ENCODE data around the gene MACROH2A2.

MACROH2A2 gene

GRCh38 chr10:70130878-70131559, 78.4 kb downstream of the MACROH2A2 start:
- peaks cover 6% of the 10 kb centered on the region for H3K79me1 ChIP-seq (replicated peaks; ENCODE audit: low read length, poor library complexity, severe bottlenecking)
- no peak overlapping the region for H3K4ac ChIP-seq (ENCODE audit: low read depth in 1 of 2, low read length in 2 of 2)
- WGBS: 74% methylated on average over 10 of the region's 10 CpGs
- no peaks in the 10 kb centered on the region for H3K27me3 ChIP-seq (ENCODE audit: control insufficient read depth in 1 of 2, insufficient read depth in 1 of 2, low read length in 2 of 2)
- H3K9me3 ChIP-seq (ENCODE audit: control insufficient read depth, low read length): no peaks in the 10 kb centered on the region
- no peak overlapping the region for H4K8ac ChIP-seq (ENCODE audit: low read length)
- no peak overlapping the region for H2BK15ac ChIP-seq (ENCODE audit: low read depth, poor library complexity, severe bottlenecking)
- no peak overlapping the region for H2BK120ac ChIP-seq (ENCODE audit: low read depth, low read length)
- H2AFZ ChIP-seq (ENCODE audit: low read depth, low read length): no peak overlapping the region
- H3K4me2 ChIP-seq (ENCODE audit: low read length, poor library complexity, severe bottlenecking): peak overlapping the region; percentile 4
- H3K14ac ChIP-seq (ENCODE audit: low read length in 2 of 2): no peak overlapping the region
- peaks cover 24% of the 10 kb centered on the region for H3K4me1 ChIP-seq (ENCODE audit: control insufficient read depth, insufficient read depth, low read depth, low read length)
- peak; percentile 82 for DNase-seq
- H2BK12ac ChIP-seq (ENCODE audit: low read length in 2 of 2): no peak overlapping the region
- H4K91ac ChIP-seq (ENCODE audit: low read length): no peak overlapping the region
- no peak overlapping the region for H3K23ac ChIP-seq (ENCODE audit: low read length in 2 of 2)
- H3K9ac ChIP-seq (ENCODE audit: low read length): peak overlapping the region; percentile 93
- no peak overlapping the region for H2AK5ac ChIP-seq (ENCODE audit: low read length, severe bottlenecking)
- peaks cover 9 to 28% of the 10 kb centered on the region in 2 experiments for H3K36me3 ChIP-seq (ENCODE audit: control insufficient read depth in 1 of 2, insufficient read depth in 2 of 2, low read depth in 1 of 2, low read length in 2 of 2)
- no peak overlapping the region for H2BK5ac ChIP-seq (ENCODE audit: low read depth, low read length, poor library complexity, severe bottlenecking)
- H3K27ac ChIP-seq (ENCODE audit: low read length, poor library complexity, severe bottlenecking): peak overlapping the region; percentile 44
- H3K18ac ChIP-seq (ENCODE audit: low read depth in 1 of 2, low read length in 2 of 2): no peak overlapping the region
- H3K4me3 ChIP-seq (ENCODE audit: insufficient read depth in 1 of 2, low read depth in 1 of 2, low read length in 2 of 2): peak overlapping the region in 1 of 2 experiments; percentile 91

GRCh38 chr10:70131560-70131937, 78.9 kb downstream of the MACROH2A2 start:
- peak overlapping the region; percentile 93 for H3K9ac ChIP-seq (ENCODE audit: low read length)
- H2BK15ac ChIP-seq (ENCODE audit: low read depth, poor library complexity, severe bottlenecking): no peak overlapping the region
- H3K4me2 ChIP-seq (ENCODE audit: low read length, poor library complexity, severe bottlenecking): no peak overlapping the region
- no peak overlapping the region for H2AK5ac ChIP-seq (ENCODE audit: low read length, severe bottlenecking)
- H3K4ac ChIP-seq (ENCODE audit: low read depth in 1 of 2, low read length in 2 of 2): no peak overlapping the region
- H2BK5ac ChIP-seq (ENCODE audit: low read depth, low read length, poor library complexity, severe bottlenecking): no peak overlapping the region
- H3K18ac ChIP-seq (ENCODE audit: low read depth in 1 of 2, low read length in 2 of 2): no peak overlapping the region
- H3K23ac ChIP-seq (ENCODE audit: low read length in 2 of 2): no peak overlapping the region
- H3K9me3 ChIP-seq (ENCODE audit: control insufficient read depth, low read length): no peaks in the 10 kb centered on the region
- H3K27ac ChIP-seq (ENCODE audit: low read length, poor library complexity, severe bottlenecking): no peak overlapping the region
- peaks cover 9 to 28% of the 10 kb centered on the region in 2 experiments for H3K36me3 ChIP-seq (ENCODE audit: control insufficient read depth in 1 of 2, insufficient read depth in 2 of 2, low read depth in 1 of 2, low read length in 2 of 2)
- no peak for DNase-seq
- peak overlapping the region; percentile 5 for H4K91ac ChIP-seq (ENCODE audit: low read length)
- peaks cover 5% of the 10 kb centered on the region for H3K79me1 ChIP-seq (replicated peaks; ENCODE audit: low read length, poor library complexity, severe bottlenecking)
- H3K14ac ChIP-seq (ENCODE audit: low read length in 2 of 2): no peak overlapping the region
- WGBS: 93% methylated on average over 4 of the region's 4 CpGs
- H3K4me1 ChIP-seq (ENCODE audit: control insufficient read depth, insufficient read depth, low read depth, low read length): peaks cover 24% of the 10 kb centered on the region
- no peaks in the 10 kb centered on the region for H3K27me3 ChIP-seq (ENCODE audit: control insufficient read depth in 1 of 2, insufficient read depth in 1 of 2, low read length in 2 of 2)
- no peak overlapping the region for H2BK120ac ChIP-seq (ENCODE audit: low read depth, low read length)
- peak overlapping the region; percentile 19 for H4K8ac ChIP-seq (ENCODE audit: low read length)
- H3K4me3 ChIP-seq (ENCODE audit: insufficient read depth in 1 of 2, low read depth in 1 of 2, low read length in 2 of 2): peak overlapping the region in 1 of 2 experiments; percentile 91
- no peak overlapping the region for H2BK12ac ChIP-seq (ENCODE audit: low read length in 2 of 2)
- H2AFZ ChIP-seq (ENCODE audit: low read depth, low read length): no peak overlapping the region

- peak within 1 kb of the TSS; percentile 92 for H3K4me2 ChIP-seq (ENCODE audit: low read length, poor library complexity, severe bottlenecking)
- peak within 1 kb of the TSS; percentile 42 to 68 for H3K4ac ChIP-seq (ENCODE audit: low read depth in 1 of 2, low read length in 2 of 2)
- peak within 1 kb of the TSS; percentile 61 to 91 for H3K4me3 ChIP-seq (ENCODE audit: insufficient read depth in 1 of 2, low read depth in 1 of 2, low read length in 2 of 2)
- peak within 1 kb of the TSS; percentile 61 for H2AK5ac ChIP-seq (ENCODE audit: low read length, severe bottlenecking)
- H3K79me1 ChIP-seq (replicated peaks; ENCODE audit: low read length, poor library complexity, severe bottlenecking): peaks cover 5% of the 10 kb centered on the region
- H3K36me3 ChIP-seq (ENCODE audit: control insufficient read depth in 1 of 2, insufficient read depth in 2 of 2, low read depth in 1 of 2, low read length in 2 of 2): peaks cover 2 to 27% of the 10 kb centered on the region in 2 experiments
- 6% methylated on average over 72 of the region's 80 CpGs for WGBS
- no peak within 1 kb of the TSS for H3K14ac ChIP-seq (ENCODE audit: low read length in 2 of 2)
- no peak within 1 kb of the TSS for H2BK5ac ChIP-seq (ENCODE audit: low read depth, low read length, poor library complexity, severe bottlenecking)
- H4K8ac ChIP-seq (ENCODE audit: low read length): peak within 1 kb of the TSS; percentile 90
- peak within 1 kb of the TSS; percentile 93 for H3K9ac ChIP-seq (ENCODE audit: low read length)
- peak within 1 kb of the TSS; percentile 81 for H4K91ac ChIP-seq (ENCODE audit: low read length)
- peak within 1 kb of the TSS in 1 of 2 experiments; percentile 23 for H3K23ac ChIP-seq (ENCODE audit: low read length in 2 of 2)
- H2BK15ac ChIP-seq (ENCODE audit: low read depth, poor library complexity, severe bottlenecking): peak within 1 kb of the TSS; percentile 97
- peak within 1 kb of the TSS; percentile 75 for H2BK120ac ChIP-seq (ENCODE audit: low read depth, low read length)
- peak; percentile 80 for DNase-seq
- peak within 1 kb of the TSS; percentile 22 to 82 for H2BK12ac ChIP-seq (ENCODE audit: low read length in 2 of 2)
- no peak within 1 kb of the TSS for H3K27ac ChIP-seq (ENCODE audit: low read length, poor library complexity, severe bottlenecking)
- peak within 1 kb of the TSS; percentile 66 for H2AFZ ChIP-seq (ENCODE audit: low read depth, low read length)
- H3K4me1 ChIP-seq (ENCODE audit: control insufficient read depth, insufficient read depth, low read depth, low read length): peaks cover 24% of the 10 kb centered on the region
- peak within 1 kb of the TSS; percentile 75 to 77 for H3K18ac ChIP-seq (ENCODE audit: low read depth in 1 of 2, low read length in 2 of 2)
- H3K9me3 ChIP-seq (ENCODE audit: control insufficient read depth, low read length): no peaks in the 10 kb centered on the region
- H3K27me3 ChIP-seq (ENCODE audit: control insufficient read depth in 1 of 2, insufficient read depth in 1 of 2, low read length in 2 of 2): no peaks in the 10 kb centered on the region
Observed at GRCh38 chr10:70132098-70133029, 79.7 kb downstream of the MACROH2A2 start, which contains the start of gene AIFM2. Gene AIFM2 (minus strand): TSS chr10:70132825. CDS start chr10:70124084, 8,741 bp downstream.

GRCh38 chr10:70135046-70135445, 82.4 kb downstream of the MACROH2A2 start:
- H3K27me3 ChIP-seq (ENCODE audit: control insufficient read depth in 1 of 2, insufficient read depth in 1 of 2, low read length in 2 of 2): no peaks in the 10 kb centered on the region
- peak overlapping the region in 1 of 2 experiments; percentile 11 for H2BK12ac ChIP-seq (ENCODE audit: low read length in 2 of 2)
- no peak overlapping the region for H2BK5ac ChIP-seq (ENCODE audit: low read depth, low read length, poor library complexity, severe bottlenecking)
- H3K9ac ChIP-seq (ENCODE audit: low read length): no peak overlapping the region
- no peak overlapping the region for H3K23ac ChIP-seq (ENCODE audit: low read length in 2 of 2)
- H3K18ac ChIP-seq (ENCODE audit: low read depth in 1 of 2, low read length in 2 of 2): no peak overlapping the region
- H3K36me3 ChIP-seq (ENCODE audit: control insufficient read depth in 1 of 2, insufficient read depth in 2 of 2, low read depth in 1 of 2, low read length in 2 of 2): peaks cover 19 to 32% of the 10 kb centered on the region in 2 experiments
- H4K91ac ChIP-seq (ENCODE audit: low read length): peak overlapping the region; percentile 59
- H4K8ac ChIP-seq (ENCODE audit: low read length): no peak overlapping the region
- H3K14ac ChIP-seq (ENCODE audit: low read length in 2 of 2): no peak overlapping the region
- no peak for DNase-seq
- no peak overlapping the region for H3K4me2 ChIP-seq (ENCODE audit: low read length, poor library complexity, severe bottlenecking)
- no peaks in the 10 kb centered on the region for H3K9me3 ChIP-seq (ENCODE audit: control insufficient read depth, low read length)
- H2BK15ac ChIP-seq (ENCODE audit: low read depth, poor library complexity, severe bottlenecking): no peak overlapping the region
- 96% methylated on average over 3 of the region's 3 CpGs for WGBS
- H3K4me3 ChIP-seq (ENCODE audit: insufficient read depth in 1 of 2, low read depth in 1 of 2, low read length in 2 of 2): no peak overlapping the region
- peaks cover 11% of the 10 kb centered on the region for H3K79me1 ChIP-seq (replicated peaks; ENCODE audit: low read length, poor library complexity, severe bottlenecking)
- no peak overlapping the region for H3K4ac ChIP-seq (ENCODE audit: low read depth in 1 of 2, low read length in 2 of 2)
- no peak overlapping the region for H2BK120ac ChIP-seq (ENCODE audit: low read depth, low read length)
- no peak overlapping the region for H3K27ac ChIP-seq (ENCODE audit: low read length, poor library complexity, severe bottlenecking)
- H2AFZ ChIP-seq (ENCODE audit: low read depth, low read length): no peak overlapping the region
- peaks cover 24% of the 10 kb centered on the region for H3K4me1 ChIP-seq (ENCODE audit: control insufficient read depth, insufficient read depth, low read depth, low read length)
- no peak overlapping the region for H2AK5ac ChIP-seq (ENCODE audit: low read length, severe bottlenecking)
